HCT116 (cell line): ENCODE data around the gene SPRR5. TPM values are rescaled to one million over a fixed set of nuclear protein-coding genes. Genes with fewer than 3 reads are reported as not detected.
A peak's percentile ranks its signal among the peaks of the same experiment; 100 is the strongest.

Experiments used
- ATAC-seq: fragments of 200-7000 bp; cut with Tn5 transposase; 2 replicates; pipeline ENCODE4 v1.9.1; 2020; ENCODE audit warnings: mild to moderate bottlenecking, moderate library complexity
- BruUV-seq: library from RNA; stranded (reverse); fragments of 400-500 nt; replicated peaks from 2 replicates; lab custom pipeline; 2021; lab: Mats Ljungman, UMichigan
- CTCF ChIA-PET: fragments of 300-600 bp; sonication (Branson Sonifier 250); formaldehyde crosslinking; loops from one replicate; lab custom pipeline; 2021; ENCODE audit warnings: antibody characterized with exemption; lab: Charles Lee
- POLR2A ChIA-PET: fragments of 300-600, 350-600 bp; sonication (Branson Sonifier 250); formaldehyde crosslinking; loops from one replicate; lab custom pipeline; 2021; ENCODE audit warnings: antibody characterized with exemption; lab: Charles Lee
- RAD21 ChIA-PET, 2 experiments: fragments of 300-600 bp; sonication (Branson Sonifier 250); formaldehyde crosslinking; loops; one replicate each; lab custom pipeline; 2023; ENCODE audit warnings: low total read pairs in 2 of 2; ENCODE audit not compliant: uncharacterized antibody in 2 of 2, unreplicated experiment in 2 of 2, low non-redundant PET in 1 of 2; lab: Charles Lee
- DNase-seq: peaks from one replicate; pipeline ENCODE4 v3.0.0-alpha.2; 2010; ENCODE audit warnings: low read depth, low spot score
- H2AFZ ChIP-seq: fragments of 200-600 bp; shearing (Covaris generic), sonication (generic); 2 replicates; pipeline ENCODE4 v1.6.1; 2017; ENCODE audit warnings: low read depth, mixed run types, mixed read lengths, antibody characterized with exemption, low read length; ENCODE audit not compliant: poor library complexity, severe bottlenecking
- H3K27ac ChIP-seq: 2 replicates; pipeline ENCODE4 v1.5.1; 2012; ENCODE audit warnings: low read depth, low read length
- H3K27me3 ChIP-seq: fragments of 200-600 bp; sonication (generic); 2 replicates; pipeline ENCODE4 v1.6.1; 2016; ENCODE audit warnings: mixed run types, low read length, mixed read lengths; ENCODE audit not compliant: insufficient read depth
- H3K36me3 ChIP-seq, 2 experiments: fragments of 200-500 bp in 1 of 2; fragments of 200-600 bp in 1 of 2; sonication (Bioruptor generic) in 1 of 2; sonication (generic) in 1 of 2; 2 replicates each; pipeline versions ENCODE4 v1.5.1 to v1.6.1; 2014 to 2016; ENCODE audit warnings: low read length in 2 of 2, inconsistent platforms in 1 of 2, mixed read lengths in 1 of 2, mixed run types in 1 of 2; ENCODE audit not compliant: insufficient read depth in 2 of 2, control insufficient read depth in 1 of 2
- H3K4me1 ChIP-seq, 2 experiments: fragments of 200-600 bp in 1 of 2; sonication (generic) in 1 of 2; 2 replicates each; pipeline versions ENCODE4 v1.5.1 to v1.6.1; 2012 to 2017; ENCODE audit warnings: low read length in 2 of 2, inconsistent platforms in 1 of 2, mild to moderate bottlenecking in 1 of 2, mixed read lengths in 1 of 2, mixed run types in 1 of 2, moderate library complexity in 1 of 2; ENCODE audit not compliant: insufficient read depth in 2 of 2, control insufficient read depth in 1 of 2
- H3K4me2 ChIP-seq: fragments of 200-600 bp; sonication (generic); 2 replicates; pipeline ENCODE4 v1.6.1; 2017; ENCODE audit warnings: mixed run types, low read length, mixed read lengths
- H3K4me3 ChIP-seq, 2 experiments: fragments of 200-600 bp in 1 of 2; sonication (generic) in 1 of 2; replicated peaks in 1 of 2; 2 replicates each; pipeline ENCODE4 v1.5.1; 2011 to 2016; ENCODE audit warnings: low read length in 2 of 2, control low read depth in 1 of 2, low read depth in 1 of 2, mild to moderate bottlenecking in 1 of 2, mixed read lengths in 1 of 2, mixed run types in 1 of 2
- H3K79me2 ChIP-seq: fragments of 200-600 bp; sonication (generic); 2 replicates; pipeline ENCODE4 v1.6.1; 2017; ENCODE audit warnings: mild to moderate bottlenecking, mixed run types, low read length, moderate library complexity, mixed read lengths; ENCODE audit not compliant: insufficient read depth
- H3K9ac ChIP-seq: fragments of 200-600 bp; sonication (generic); 2 replicates; pipeline ENCODE4 v1.6.1; 2016; ENCODE audit warnings: low read length, mixed read lengths
- H3K9me2 ChIP-seq: fragments of 200-600 bp; sonication (generic), shearing (Covaris generic); 2 replicates; pipeline ENCODE4 v1.6.1; 2017; ENCODE audit warnings: mixed run types, mild to moderate bottlenecking, moderate library complexity; ENCODE audit not compliant: insufficient read depth
- H3K9me3 ChIP-seq, 2 experiments: fragments of 200-500 bp in 1 of 2; fragments of 200-600 bp in 1 of 2; sonication (Bioruptor generic) in 1 of 2; sonication (generic) in 1 of 2; 2 replicates each; pipeline ENCODE4 v1.6.1; 2014 to 2017; ENCODE audit warnings: low read length in 2 of 2, mixed read lengths in 2 of 2, inconsistent platforms in 1 of 2, low read depth in 1 of 2, mild to moderate bottlenecking in 1 of 2, mixed run types in 1 of 2, moderate library complexity in 1 of 2; ENCODE audit not compliant: control insufficient read depth in 1 of 2, insufficient read depth in 1 of 2
- H4K20me1 ChIP-seq: fragments of 200-600 bp; sonication (generic), shearing (Covaris generic); 2 replicates; pipeline ENCODE4 v1.6.1; 2017; ENCODE audit warnings: mixed run types, mild to moderate bottlenecking, moderate library complexity; ENCODE audit not compliant: insufficient read depth
- CBX3 ChIP-seq: IDR thresholded peaks from 2 replicates; pipeline ENCODE4 v1.6.1; 2012; ENCODE audit warnings: low read depth
- EGR1 ChIP-seq: IDR thresholded peaks from 2 replicates; pipeline ENCODE4 v1.6.1; 2012; ENCODE audit warnings: low read depth
- ELF1 ChIP-seq: IDR thresholded peaks from 2 replicates; pipeline ENCODE4 v1.6.1; 2012; ENCODE audit warnings: low read depth, borderline replicate concordance
- EZH2 ChIP-seq: fragments of 200-600 bp; sonication (generic); IDR thresholded peaks from 2 replicates; pipeline ENCODE4 v1.6.1; 2017; ENCODE audit warnings: antibody characterized with exemption, mixed run types
- FOSL1 ChIP-seq: IDR thresholded peaks from 2 replicates; pipeline ENCODE4 v1.6.1; 2012; ENCODE audit warnings: low read depth
- MAX ChIP-seq: IDR thresholded peaks from 2 replicates; pipeline ENCODE4 v1.6.1; 2012
- POLR2A ChIP-seq: IDR thresholded peaks from 2 replicates; pipeline ENCODE4 v1.7.0; 2011; ENCODE audit warnings: borderline replicate concordance; ENCODE audit not compliant: insufficient read depth, insufficient read length; ENCODE audit errors: extremely low read depth
- POLR2AphosphoS5 ChIP-seq: IDR thresholded peaks from 2 replicates; pipeline ENCODE4 v1.6.1; 2011; ENCODE audit warnings: mild to moderate bottlenecking, low read depth, low read length, moderate library complexity
- RAD21 ChIP-seq: IDR thresholded peaks from 2 replicates; pipeline ENCODE4 v1.6.1; 2012; ENCODE audit warnings: low read depth, mild to moderate bottlenecking
- REST ChIP-seq: IDR thresholded peaks from 2 replicates; pipeline ENCODE4 v1.6.1; 2012; ENCODE audit warnings: low read depth
- SIN3A ChIP-seq: IDR thresholded peaks from 2 replicates; pipeline ENCODE4 v1.6.1; 2012; ENCODE audit warnings: low read depth
- SP1 ChIP-seq: IDR thresholded peaks from 2 replicates; pipeline ENCODE4 v1.6.1; 2012; ENCODE audit warnings: low read depth
- TCF7L2 ChIP-seq: IDR thresholded peaks from 2 replicates; pipeline ENCODE4 v1.7.0; 2011; ENCODE audit warnings: borderline replicate concordance, inconsistent platforms; ENCODE audit not compliant: insufficient read depth, insufficient read length; ENCODE audit errors: extremely low read depth
- ZFX ChIP-seq: fragments of 450-650 bp; IDR thresholded peaks from 2 replicates; pipeline ENCODE4 v1.6.1; 2017
- ZNF274 ChIP-seq: fragments of 200-500 bp; sonication (Bioruptor generic); IDR thresholded peaks from 2 replicates; pipeline ENCODE4 v1.6.1; 2014; ENCODE audit warnings: mild to moderate bottlenecking, low read depth, low read length, inconsistent platforms
- intact Hi-C: fragments of 100-400 bp; cut with micrococcal nuclease; formaldehyde crosslinking; loops from 2 replicates; pipeline ENCODE4 v1.10.0; 2022
- total RNA-seq: library from RNA; stranded (reverse); gene quantifications from one replicate; pipeline ENCODE4 v1.2.1, GENCODE V29; 2021; ENCODE audit not compliant: unreplicated experiment
- TF ChIP-seq, protein P1 (sequence below): IDR thresholded peaks from 2 replicates; pipeline ENCODE4 v1.6.1; 2011; ENCODE audit warnings: mild to moderate bottlenecking, low read length, moderate library complexity; ENCODE audit not compliant: insufficient replicate concordance; ENCODE audit errors: extremely low read depth

SPRR5 gene
- total RNA-seq, 1 experiment from 2014 or later = not detected

- H3K9ac ChIP-seq = no peak overlapping the region
- H2AFZ ChIP-seq = no peak overlapping the region
- DNase-seq (no peak), ATAC-seq (peak; percentile 44; the same call in 1 of the 2 replicates)
- no peaks in the 10 kb centered on the region for H3K9me2 ChIP-seq
- no peak overlapping the region for H3K27ac ChIP-seq
- H3K36me3 ChIP-seq = no peaks in the 10 kb centered on the region
- peak overlapping the region; percentile 25; the same call in 1 of the 2 replicates for H3K4me2 ChIP-seq
- no TSS peak for BruUV-seq
- H4K20me1 ChIP-seq = no peaks in the 10 kb centered on the region
- RAD21 ChIA-PET = no interaction called here
- POLR2A ChIA-PET = no interaction called here
- H3K27me3 ChIP-seq = peaks cover 21% of the 10 kb centered on the region; the same call in 1 of the 2 replicates
- no peaks in the 10 kb centered on the region for H3K9me3 ChIP-seq
- peaks cover 0 to 10% of the 10 kb centered on the region in 2 experiments; a peak in 2 of 4 replicates for H3K4me1 ChIP-seq
- H3K4me3 ChIP-seq = no peak overlapping the region
- intact Hi-C loops = no loop called here
- TF ChIP-seq EZH2 (no peak), SP1 (no peak), FOSL1 (no peak), ELF1 (no peak), SIN3A (no peak), ZFX (no peak), RAD21 (no peak), MAX (no peak), POLR2AphosphoS5 (no peak), TCF7L2 (no peak), REST (no peak), EGR1 (no peak), ZNF274 (no peak), POLR2A (no peak), CBX3 (no peak)
- TF ChIP-seq, protein P1, sequence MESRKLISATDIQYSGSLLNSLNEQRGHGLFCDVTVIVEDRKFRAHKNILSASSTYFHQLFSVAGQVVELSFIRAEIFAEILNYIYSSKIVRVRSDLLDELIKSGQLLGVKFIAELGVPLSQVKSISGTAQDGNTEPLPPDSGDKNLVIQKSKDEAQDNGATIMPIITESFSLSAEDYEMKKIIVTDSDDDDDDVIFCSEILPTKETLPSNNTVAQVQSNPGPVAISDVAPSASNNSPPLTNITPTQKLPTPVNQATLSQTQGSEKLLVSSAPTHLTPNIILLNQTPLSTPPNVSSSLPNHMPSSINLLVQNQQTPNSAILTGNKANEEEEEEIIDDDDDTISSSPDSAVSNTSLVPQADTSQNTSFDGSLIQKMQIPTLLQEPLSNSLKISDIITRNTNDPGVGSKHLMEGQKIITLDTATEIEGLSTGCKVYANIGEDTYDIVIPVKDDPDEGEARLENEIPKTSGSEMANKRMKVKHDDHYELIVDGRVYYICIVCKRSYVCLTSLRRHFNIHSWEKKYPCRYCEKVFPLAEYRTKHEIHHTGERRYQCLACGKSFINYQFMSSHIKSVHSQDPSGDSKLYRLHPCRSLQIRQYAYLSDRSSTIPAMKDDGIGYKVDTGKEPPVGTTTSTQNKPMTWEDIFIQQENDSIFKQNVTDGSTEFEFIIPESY = no peak
- CTCF ChIA-PET = no interaction called here
- H3K79me2 ChIP-seq = no peaks in the 10 kb centered on the region
Measured at GRCh38 chr1:152953761-152954160, 6.8 kb downstream of the SPRR5 start.
